IMR-90 (cell line): ENCODE measurements around the gene KRTAP13-4. TPM values are rescaled to one million over a fixed set of nuclear protein-coding genes. Genes with fewer than 3 reads are reported as not detected.

Experiments
- ATAC-seq: fragments of 200-7000 bp; cut with Tn5 transposase; 2 replicates; pipeline ENCODE4 v1.9.1; 2020; ENCODE audit warnings: low read depth, mild to moderate bottlenecking, moderate library complexity
- BruUV-seq: library from RNA; stranded (reverse); fragments of 400-500 nt; replicated peaks from 2 replicates; lab custom pipeline; 2021; lab: Mats Ljungman, UMichigan
- CTCF ChIA-PET: fragments of 300-600 bp; formaldehyde crosslinking; extraction: SDS; loops from one replicate; lab custom pipeline; 2021; ENCODE audit warnings: antibody characterized with exemption; lab: Yijun Ruan, JAX
- POLR2A ChIA-PET: fragments of 300-600 bp; sonication (Branson Sonifier 250); formaldehyde crosslinking; loops from one replicate; lab custom pipeline; 2022; ENCODE audit warnings: antibody characterized with exemption; ENCODE audit not compliant: unreplicated experiment; lab: Charles Lee
- DNase-seq: peaks from one replicate; pipeline ENCODE4 v3.0.0; 2013
- H2AFZ ChIP-seq: replicated peaks from 2 replicates; pipeline ENCODE3; 2013; ENCODE audit warnings: low read length, mild to moderate bottlenecking; ENCODE audit not compliant: poor library complexity
- H2AK5ac ChIP-seq: 2 replicates; pipeline ENCODE4 v1.6.1; 2013; ENCODE audit warnings: low read depth, low read length, inconsistent platforms
- H2AK9ac ChIP-seq: replicated peaks from 2 replicates; pipeline ENCODE3; 2013; ENCODE audit warnings: mild to moderate bottlenecking, low read depth, low read length, moderate library complexity; ENCODE audit not compliant: poor library complexity
- H2BK120ac ChIP-seq: 2 replicates; pipeline ENCODE4 v1.6.1; 2013; ENCODE audit warnings: low read depth, low read length, inconsistent platforms
- H2BK15ac ChIP-seq: 3 replicates; pipeline ENCODE4 v1.6.1; 2013; ENCODE audit warnings: low read depth, low read length, inconsistent platforms
- H2BK20ac ChIP-seq: 2 replicates; pipeline ENCODE4 v1.6.1; 2013; ENCODE audit warnings: low read depth, mild to moderate bottlenecking, inconsistent platforms, low read length, moderate library complexity
- H2BK5ac ChIP-seq: 2 replicates; pipeline ENCODE4 v1.6.1; 2013; ENCODE audit warnings: mild to moderate bottlenecking, low read depth, low read length, inconsistent platforms; ENCODE audit not compliant: poor library complexity, severe bottlenecking
- H3K14ac ChIP-seq: replicated peaks from 2 replicates; pipeline ENCODE4 v1.6.1; 2013; ENCODE audit warnings: low read depth, low read length, inconsistent platforms
- H3K18ac ChIP-seq: 2 replicates; pipeline ENCODE4 v1.6.1; 2013; ENCODE audit warnings: low read depth, low read length, control low read depth
- H3K23ac ChIP-seq: 2 replicates; pipeline ENCODE4 v1.6.1; 2013; ENCODE audit warnings: low read depth, low read length, inconsistent platforms
- H3K27ac ChIP-seq: 2 replicates; pipeline ENCODE4 v1.5.1; 2013; ENCODE audit warnings: mild to moderate bottlenecking, control low read depth, low read length; ENCODE audit not compliant: insufficient read depth
- H3K27me3 ChIP-seq: 2 replicates; pipeline ENCODE4 v1.6.1; 2013; ENCODE audit warnings: low read length; ENCODE audit not compliant: control insufficient read depth, insufficient read depth
- H3K36me3 ChIP-seq: 2 replicates; pipeline ENCODE4 v1.6.1; 2013; ENCODE audit warnings: low read length, mixed read lengths; ENCODE audit not compliant: control insufficient read depth, insufficient read depth
- H3K4ac ChIP-seq: 2 replicates; pipeline ENCODE4 v1.6.1; 2013; ENCODE audit warnings: low read depth, low read length, inconsistent platforms
- H3K4me1 ChIP-seq: 2 replicates; pipeline ENCODE4 v1.6.1; 2013; ENCODE audit warnings: low read length, mixed read lengths; ENCODE audit not compliant: control insufficient read depth, insufficient read depth
- H3K4me2 ChIP-seq: 2 replicates; pipeline ENCODE4 v1.6.1; 2013; ENCODE audit warnings: low read depth, mild to moderate bottlenecking, control low read depth, low read length, moderate library complexity
- H3K4me3 ChIP-seq: 2 replicates; pipeline ENCODE4 v1.5.1; 2013; ENCODE audit warnings: low read depth, mild to moderate bottlenecking, control low read depth, low read length, moderate library complexity; ENCODE audit not compliant: insufficient read depth
- H3K56ac ChIP-seq: 2 replicates; pipeline ENCODE4 v1.6.1; 2013; ENCODE audit warnings: low read length, inconsistent platforms; ENCODE audit not compliant: insufficient read depth; ENCODE audit errors: extremely low read depth
- H3K79me1 ChIP-seq, 2 experiments: 2 replicates each; pipeline ENCODE4 v1.6.1; 2013; ENCODE audit warnings: low read length in 2 of 2, inconsistent platforms in 1 of 2, low read depth in 1 of 2
- H3K9ac ChIP-seq: 2 replicates; pipeline ENCODE4 v1.6.1; 2013; ENCODE audit warnings: low read depth, low read length, control low read depth
- H3K9me1 ChIP-seq: 2 replicates; pipeline ENCODE4 v1.6.1; 2013; ENCODE audit warnings: low read length, inconsistent platforms; ENCODE audit not compliant: insufficient read depth
- H3K9me3 ChIP-seq: 2 replicates; pipeline ENCODE4 v1.6.1; 2013; ENCODE audit warnings: low read length; ENCODE audit not compliant: control insufficient read depth, insufficient read depth
- H4K20me1 ChIP-seq: 2 replicates; pipeline ENCODE4 v1.6.1; 2013; ENCODE audit warnings: low read length, inconsistent platforms; ENCODE audit not compliant: insufficient read depth
- H4K5ac ChIP-seq: 2 replicates; pipeline ENCODE4 v1.6.1; 2013; ENCODE audit warnings: mild to moderate bottlenecking, low read depth, low read length, control low read depth
- H4K8ac ChIP-seq, 2 experiments: 2 replicates each; pipeline ENCODE4 v1.6.1; 2013; ENCODE audit warnings: low read depth in 2 of 2, low read length in 2 of 2, control low read depth in 1 of 2, inconsistent platforms in 1 of 2
- H4K91ac ChIP-seq: 2 replicates; pipeline ENCODE4 v1.6.1; 2013; ENCODE audit warnings: low read depth, low read length, inconsistent platforms; ENCODE audit not compliant: insufficient read depth
- BHLHE40 ChIP-seq: fragments of 150-350 bp; IDR thresholded peaks from 2 replicates; pipeline ENCODE4 v1.6.1; 2016; ENCODE audit warnings: mild to moderate bottlenecking, low read depth, low read length
- CTCF ChIP-seq: conservative IDR thresholded peaks from 2 replicates; pipeline ENCODE4 v1.5.1; 2012; ENCODE audit warnings: mild to moderate bottlenecking, low read depth, low read length, improper control_type of control experiment
- MAFK ChIP-seq: IDR thresholded peaks from 2 replicates; pipeline ENCODE4 v1.6.1; 2012; ENCODE audit warnings: low read depth, low read length, improper control_type of control experiment
- SMC3 ChIP-seq: fragments of 150-350 bp; IDR thresholded peaks from 2 replicates; pipeline ENCODE4 v1.6.1; 2016; ENCODE audit warnings: low read depth, mild to moderate bottlenecking, antibody characterized with exemption, low read length, moderate library complexity
- WGBS, 2 experiments: methylation state at CpG; one replicate each; pipeline versions ENCODE4 v1.1.5 to v1.1.7; 2013; ENCODE audit warnings: missing lambda C conversion rate in 2 of 2; ENCODE audit not compliant: insufficient read length in 1 of 2; ENCODE audit errors: extremely low coverage in 2 of 2; 5-methylcytosine and 5-hydroxymethylcytosine counted together
- dilution Hi-C: fragments of 300-500 bp; cut with HindIII; formaldehyde crosslinking; loops from one replicate; pipeline ENCODE4 v1.14.3; 2018; ENCODE audit warnings: low sequenced_read_pairs; ENCODE audit not compliant: unreplicated experiment
- in situ Hi-C: fragments of 300-500 bp; cut with MboI; formaldehyde crosslinking; loops from 3 replicates; pipeline ENCODE4 v1.14.3; 2019; ENCODE audit warnings: low sequenced_read_pairs, inconsistent platforms, mixed read lengths
- intact Hi-C: fragments of 100-400 bp; cut with micrococcal nuclease; formaldehyde crosslinking; loops from 2 replicates; pipeline ENCODE4 v1.10.0; 2022
- polyA plus RNA-seq, 3 experiments: library from polyadenylated mRNA; depleted of rRNA; stranded (reverse); fragments of >200 nt; gene quantifications; 2 replicates each; pipeline ENCODE4 v1.2.3, GENCODE V29; 2012; ENCODE audit warnings: low replicate concordance in 1 of 3
- total RNA-seq: library from RNA; depleted of rRNA; stranded (reverse); fragments of >200 nt; gene quantifications from 2 replicates; pipeline ENCODE4 v1.2.3, GENCODE V29; 2012

KRTAP13-4 gene
- total and polyA plus RNA-seq, 2 of the 4 experiments (the other 2 are of a cell fraction), result not detected

- BruUV-seq, result no TSS peak
- Histone ChIP-seq H3K4me3 (no peak overlapping the region), H4K91ac (no peak overlapping the region), H3K14ac (no peak overlapping the region), H3K9me3 (peaks cover 12% of the 10 kb centered on the region), H2AK5ac (no peak overlapping the region), H4K8ac (no peak overlapping the region), H3K27ac (no peak overlapping the region), H3K56ac (no peak overlapping the region), H2BK5ac (no peak overlapping the region), H4K20me1 (no peaks in the 10 kb centered on the region), H3K9me1 (no peaks in the 10 kb centered on the region), H3K27me3 (no peaks in the 10 kb centered on the region), H4K5ac (no peak overlapping the region), H2AK9ac (no peak overlapping the region), H3K18ac (no peak overlapping the region), H2BK20ac (no peak overlapping the region), H3K4ac (no peak overlapping the region), H3K9ac (no peak overlapping the region), H3K23ac (no peak overlapping the region), H2AFZ (peak overlapping the region; percentile 32), H3K79me1 (no peaks in the 10 kb centered on the region), H3K36me3 (no peaks in the 10 kb centered on the region), H2BK120ac (no peak overlapping the region), H3K4me2 (no peak overlapping the region), H2BK15ac (no peak overlapping the region), H3K4me1 (no peaks in the 10 kb centered on the region)
- WGBS, 2 experiments, result 24% methylated on average over 3 of the region's 14 CpGs; no CpG with 5 or more reads in 1 of the 2 experiments
- dilution Hi-C loops (no loop called here), in situ Hi-C loops (no loop called here), intact Hi-C loops (no loop called here)
- CTCF ChIA-PET, result no interaction called here
- DNase-seq (no peak), ATAC-seq (no peak)
- TF ChIP-seq BHLHE40, result no peak
- TF ChIP-seq SMC3, result no peak
- no peak for TF ChIP-seq CTCF
- TF ChIP-seq MAFK, result no peak
- POLR2A ChIA-PET, result no interaction called here
Measured at GRCh38 chr21:30408782-30409494, 21.1 kb upstream of the KRTAP13-4 start.
